Fibroblast of skin of scalp (primary cell): ENCODE measurements around the gene GAS2.

Experiments used
- DNase-seq: peaks from one replicate; pipeline ENCODE4 v3.0.0-alpha.2; 2013

GAS2 gene

GRCh38 chr11:22728600-22729389 lies 62.4 kb downstream of the GAS2 start:
- no peak for DNase-seq

GRCh38 chr11:22730319-22730718 lies 63.9 kb downstream of the GAS2 start:
- peak; percentile 19 for DNase-seq

- no peak for DNase-seq
Measured at GRCh38 chr11:22732588-22732987, 66.2 kb downstream of the GAS2 start.

- no peak for DNase-seq
Measured at GRCh38 chr11:22733475-22734248, 67.3 kb downstream of the GAS2 start.

- no peak for DNase-seq
Measured at GRCh38 chr11:22734628-22735345, 68.4 kb downstream of the GAS2 start.

- no peak for DNase-seq
Measured at GRCh38 chr11:22742157-22742613, 75.8 kb downstream of the GAS2 start.

- DNase-seq, result no peak
Measured at GRCh38 chr11:22749536-22749935, 83.1 kb downstream of the GAS2 start.

GRCh38 chr11:22752908-22753310 lies 86.5 kb downstream of the GAS2 start:
- no peak for DNase-seq

- no peak for DNase-seq
Measured at GRCh38 chr11:22753416-22753815, 87.0 kb downstream of the GAS2 start.

GRCh38 chr11:22761066-22761465 lies 94.7 kb downstream of the GAS2 start:
- no peak for DNase-seq

GRCh38 chr11:22763166-22763565 lies 96.8 kb downstream of the GAS2 start:
- DNase-seq, result no peak

- DNase-seq, result no peak
Measured at GRCh38 chr11:22764735-22765134, 98.3 kb downstream of the GAS2 start.

GRCh38 chr11:22768281-22768680 lies 101.9 kb downstream of the GAS2 start:
- no peak for DNase-seq

- no peak for DNase-seq
Measured at GRCh38 chr11:22769081-22769480, 102.7 kb downstream of the GAS2 start.

- no peak for DNase-seq
Measured at GRCh38 chr11:22774716-22775115, 108.3 kb downstream of the GAS2 start.

GRCh38 chr11:22775248-22775647 lies 108.8 kb downstream of the GAS2 start:
- no peak for DNase-seq

- no peak for DNase-seq
Measured at GRCh38 chr11:22778642-22779041, 112.2 kb downstream of the GAS2 start.

GRCh38 chr11:22779850-22780249 lies 113.4 kb downstream of the GAS2 start:
- DNase-seq, result no peak

- no peak for DNase-seq
Measured at GRCh38 chr11:22780952-22781593, 114.7 kb downstream of the GAS2 start.

- DNase-seq, result peak; percentile 18
Measured at GRCh38 chr11:22785251-22785650, 118.8 kb downstream of the GAS2 start.

- DNase-seq, result no peak
Measured at GRCh38 chr11:22786475-22786874, 120.1 kb downstream of the GAS2 start.

GRCh38 chr11:22787055-22787454 lies 120.6 kb downstream of the GAS2 start:
- DNase-seq, result no peak
